ENCODE data around the gene GADL1. TPM values are rescaled to one million over a fixed set of nuclear protein-coding genes. Genes with fewer than 3 reads are reported as not detected.

Gene GADL1
- total RNA-seq, 4 donors from 2014 or later, result not detected

DNA sequence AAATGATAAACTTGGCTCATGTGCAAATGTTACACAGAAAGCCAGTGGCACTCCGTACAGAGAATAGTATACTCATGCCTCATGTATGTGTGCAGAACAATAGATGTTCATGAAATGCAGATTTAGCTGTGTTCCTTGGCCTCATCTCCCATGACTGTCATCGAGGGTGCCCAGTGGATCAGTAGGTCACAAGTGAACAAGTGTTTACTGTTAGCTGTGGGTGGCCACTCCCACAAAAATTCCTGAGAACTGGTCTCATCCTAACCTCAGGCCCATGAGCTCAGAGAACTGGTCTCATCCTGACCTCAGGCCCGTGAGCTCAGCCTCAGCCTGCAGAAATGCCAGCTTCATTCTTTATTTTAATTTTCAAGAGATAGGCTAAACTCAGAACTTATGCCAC lies 124.1 kb downstream of the GADL1 start:
- H3K36me3 ChIP-seq, result no peaks in the 10 kb centered on the region
- DNase-seq (ENCODE audit: low spot score in 2 of 2), result peak; percentile 44 to 52
- H3K9me3 ChIP-seq, result no peaks in the 10 kb centered on the region
- peaks cover 0 to 15% (median 2%) of the 10 kb centered on the region in 4 donors for H3K4me1 ChIP-seq
- peak in 1 of 2 donors; percentile 45 for TF ChIP-seq EP300 (IDR thresholded peaks at IDR 0.05)
- TF ChIP-seq, protein P1, sequence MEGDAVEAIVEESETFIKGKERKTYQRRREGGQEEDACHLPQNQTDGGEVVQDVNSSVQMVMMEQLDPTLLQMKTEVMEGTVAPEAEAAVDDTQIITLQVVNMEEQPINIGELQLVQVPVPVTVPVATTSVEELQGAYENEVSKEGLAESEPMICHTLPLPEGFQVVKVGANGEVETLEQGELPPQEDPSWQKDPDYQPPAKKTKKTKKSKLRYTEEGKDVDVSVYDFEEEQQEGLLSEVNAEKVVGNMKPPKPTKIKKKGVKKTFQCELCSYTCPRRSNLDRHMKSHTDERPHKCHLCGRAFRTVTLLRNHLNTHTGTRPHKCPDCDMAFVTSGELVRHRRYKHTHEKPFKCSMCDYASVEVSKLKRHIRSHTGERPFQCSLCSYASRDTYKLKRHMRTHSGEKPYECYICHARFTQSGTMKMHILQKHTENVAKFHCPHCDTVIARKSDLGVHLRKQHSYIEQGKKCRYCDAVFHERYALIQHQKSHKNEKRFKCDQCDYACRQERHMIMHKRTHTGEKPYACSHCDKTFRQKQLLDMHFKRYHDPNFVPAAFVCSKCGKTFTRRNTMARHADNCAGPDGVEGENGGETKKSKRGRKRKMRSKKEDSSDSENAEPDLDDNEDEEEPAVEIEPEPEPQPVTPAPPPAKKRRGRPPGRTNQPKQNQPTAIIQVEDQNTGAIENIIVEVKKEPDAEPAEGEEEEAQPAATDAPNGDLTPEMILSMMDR (IDR thresholded peaks at IDR 0.05), result no peak
- no peak for TF ChIP-seq POLR2A (IDR thresholded peaks at IDR 0.05)
- no peak overlapping the region for H3K4me3 ChIP-seq
- WGBS, 2 donors, result 23 to 31% methylated on average over 3 of the region's 3 CpGs
- H3K27me3 ChIP-seq, result no peaks in the 10 kb centered on the region
- H3K27ac ChIP-seq, result peak overlapping the region in 1 of 4 donors; percentile 63

DNA sequence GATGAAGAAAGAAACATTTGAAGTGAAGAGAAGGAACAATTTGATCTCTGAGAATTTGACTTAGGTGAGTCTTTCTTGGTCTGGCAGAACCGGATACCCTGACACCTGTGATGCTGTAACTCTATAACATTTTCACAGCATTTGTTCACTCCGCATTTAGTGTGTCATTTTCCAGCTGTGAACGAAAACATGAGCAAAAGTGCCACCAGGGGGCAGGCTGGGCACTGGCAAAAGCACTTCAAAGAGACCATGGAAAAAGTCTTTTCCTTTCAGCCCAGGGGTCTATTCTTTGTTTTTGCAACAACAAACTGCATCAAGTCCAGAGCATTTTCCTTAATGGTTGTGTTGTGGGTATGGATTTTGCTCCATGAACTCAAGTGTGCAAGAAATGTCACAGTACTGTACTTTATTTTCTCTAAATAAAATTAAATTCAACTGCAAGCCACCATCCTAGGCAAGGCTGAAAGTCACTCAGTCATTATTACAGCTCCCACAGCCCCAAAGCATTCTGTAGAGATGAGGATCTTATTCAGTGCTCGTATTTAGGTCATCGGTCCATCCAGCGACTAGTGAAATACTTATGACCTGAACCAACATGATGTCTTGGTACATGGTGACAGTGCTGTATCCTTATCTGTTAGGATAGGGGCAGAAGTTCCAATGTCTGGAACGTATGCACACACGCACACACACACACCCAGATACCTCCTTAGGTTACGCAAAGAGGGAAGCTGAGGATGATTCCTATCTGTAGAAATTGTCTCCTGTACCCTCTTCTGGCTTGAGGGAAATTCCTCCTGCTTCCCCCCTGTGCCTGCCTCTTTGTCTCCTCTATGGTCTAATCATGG lies 125.5 kb downstream of the GADL1 start:
- H3K36me3 ChIP-seq, result no peaks in the 10 kb centered on the region
- no peaks in the 10 kb centered on the region for H3K9me3 ChIP-seq
- peaks cover 0 to 15% (median 2%) of the 10 kb centered on the region in 4 donors for H3K4me1 ChIP-seq
- no peak overlapping the region for H3K4me3 ChIP-seq
- H3K27ac ChIP-seq, result peak overlapping the region in 1 of 4 donors; percentile 24
- no peaks in the 10 kb centered on the region for H3K27me3 ChIP-seq
- TF ChIP-seq, protein P1 (IDR thresholded peaks at IDR 0.05), result peak; percentile 60 to 77 (median 72)
- no peak for TF ChIP-seq POLR2A (IDR thresholded peaks at IDR 0.05)
- TF ChIP-seq EP300 (IDR thresholded peaks at IDR 0.05), result no peak
- peak; percentile 73 to 90 for DNase-seq (ENCODE audit: low spot score in 2 of 2)
- WGBS, 2 donors, result 64 to 67% methylated on average over 9 of the region's 9 CpGs

DNA sequence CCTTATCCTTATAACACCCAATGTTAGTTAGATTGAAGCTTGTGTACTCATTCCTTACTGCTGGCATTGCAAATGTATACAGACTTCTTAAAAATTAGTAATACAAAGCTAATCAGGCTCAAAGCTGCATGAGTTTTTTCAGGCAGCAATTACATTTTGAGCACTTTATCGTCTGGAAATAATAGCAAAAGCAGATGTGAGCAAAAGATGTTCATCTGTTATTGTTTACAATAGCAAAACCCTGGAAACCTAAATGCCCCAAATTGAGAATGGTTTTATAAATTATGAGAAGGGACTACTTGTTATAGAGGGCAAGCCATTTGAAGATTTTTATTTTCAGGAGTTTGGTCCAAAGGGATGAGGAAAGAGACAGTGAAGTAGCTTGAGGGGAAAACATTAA lies 126.4 kb downstream of the GADL1 start:
- peak overlapping the region in 1 of 4 donors; percentile 24 for H3K27ac ChIP-seq
- H3K4me3 ChIP-seq, result no peak overlapping the region
- H3K27me3 ChIP-seq, result no peaks in the 10 kb centered on the region
- WGBS, 2 donors, result 31 to 55% methylated on average over 1 of the region's 1 CpG
- no peaks in the 10 kb centered on the region for H3K9me3 ChIP-seq
- no peaks in the 10 kb centered on the region for H3K36me3 ChIP-seq
- peaks cover 0 to 15% (median 2%) of the 10 kb centered on the region in 4 donors for H3K4me1 ChIP-seq
- TF ChIP-seq, protein P1 (IDR thresholded peaks at IDR 0.05), result no peak
- TF ChIP-seq EP300 (IDR thresholded peaks at IDR 0.05) (no peak), POLR2A (IDR thresholded peaks at IDR 0.05) (no peak)
- no peak for DNase-seq (ENCODE audit: low spot score in 2 of 2)

DNA sequence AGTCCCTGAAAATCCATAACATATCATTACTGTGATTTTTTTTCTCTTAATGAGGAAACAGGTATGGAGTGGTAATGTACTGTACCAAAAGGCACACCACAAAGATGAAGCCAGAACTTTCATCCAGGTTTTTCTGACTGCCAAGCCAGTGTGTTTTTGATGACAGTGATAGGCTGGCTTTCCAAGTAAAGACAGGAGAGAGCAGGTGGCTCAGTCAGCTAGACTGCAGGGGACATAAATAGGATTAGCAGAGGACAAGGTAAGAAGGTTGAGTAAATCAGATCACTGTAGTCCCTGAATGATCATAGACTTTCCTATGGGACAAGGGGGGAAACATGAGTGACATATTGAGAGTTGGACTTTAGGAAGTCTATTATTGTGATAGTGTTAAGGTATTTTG lies 127.9 kb downstream of the GADL1 start:
- no peaks in the 10 kb centered on the region for H3K27me3 ChIP-seq
- no peak overlapping the region for H3K4me3 ChIP-seq
- H3K9me3 ChIP-seq, result no peaks in the 10 kb centered on the region
- H3K36me3 ChIP-seq, result no peaks in the 10 kb centered on the region
- H3K27ac ChIP-seq, result no peak overlapping the region
- H3K4me1 ChIP-seq, result peaks cover 0 to 15% (median 2%) of the 10 kb centered on the region in 4 donors
- no peak for TF ChIP-seq POLR2A (IDR thresholded peaks at IDR 0.05)
- DNase-seq (ENCODE audit: low spot score in 2 of 2), result no peak

DNA sequence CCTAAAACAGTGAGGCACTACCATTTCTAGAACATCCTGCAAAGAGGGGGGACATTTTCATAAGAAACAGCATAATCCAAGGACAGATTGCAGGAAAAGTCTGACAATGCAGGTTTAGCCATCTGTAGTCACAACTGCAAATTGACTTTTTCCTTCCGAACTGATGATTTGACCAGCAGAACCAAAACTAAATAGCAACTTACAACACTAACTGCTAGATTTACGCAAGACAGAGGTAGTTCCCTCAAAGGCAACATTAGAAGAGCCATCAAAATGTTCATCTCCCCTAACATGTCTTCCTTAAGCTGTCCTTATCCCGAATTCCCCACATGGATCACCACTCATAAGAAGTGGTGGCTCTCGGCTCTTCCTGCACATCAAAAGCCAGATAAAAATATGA lies 129.6 kb downstream of the GADL1 start:
- no peaks in the 10 kb centered on the region for H3K9me3 ChIP-seq
- no peaks in the 10 kb centered on the region for H3K36me3 ChIP-seq
- TF ChIP-seq EP300 (IDR thresholded peaks at IDR 0.05), result no peak
- TF ChIP-seq POLR2A (IDR thresholded peaks at IDR 0.05), result no peak
- TF ChIP-seq, protein P1 (IDR thresholded peaks at IDR 0.05), result no peak
- H3K27ac ChIP-seq, result no peak overlapping the region
- H3K4me3 ChIP-seq, result no peak overlapping the region
- H3K27me3 ChIP-seq, result no peaks in the 10 kb centered on the region
- WGBS, 2 donors, result 70% methylated on average over 4 of the region's 4 CpGs
- no peak for DNase-seq (ENCODE audit: low spot score in 2 of 2)
- peaks cover 0 to 3% (median under 1%) of the 10 kb centered on the region in 4 donors for H3K4me1 ChIP-seq

Measured in tibial nerve (tissue), 4 donors.